SK-N-DZ (cell line): ENCODE measurements around the gene NPBWR2.

ENCODE experiments used
- DNase-seq: peaks from one replicate; pipeline ENCODE4 v3.0.0-alpha.2; 2015; ENCODE audit warnings: low spot score

NPBWR2 gene

GRCh38 chr20:64073476-64074183 is 33.7 kb downstream of the NPBWR2 start:
- no peak for DNase-seq

GRCh38 chr20:64072498-64073063 is 34.8 kb downstream of the NPBWR2 start:
- DNase-seq: no peak

GRCh38 chr20:64071341-64072332 is 35.7 kb downstream of the NPBWR2 start:
- no peak for DNase-seq

DNA sequence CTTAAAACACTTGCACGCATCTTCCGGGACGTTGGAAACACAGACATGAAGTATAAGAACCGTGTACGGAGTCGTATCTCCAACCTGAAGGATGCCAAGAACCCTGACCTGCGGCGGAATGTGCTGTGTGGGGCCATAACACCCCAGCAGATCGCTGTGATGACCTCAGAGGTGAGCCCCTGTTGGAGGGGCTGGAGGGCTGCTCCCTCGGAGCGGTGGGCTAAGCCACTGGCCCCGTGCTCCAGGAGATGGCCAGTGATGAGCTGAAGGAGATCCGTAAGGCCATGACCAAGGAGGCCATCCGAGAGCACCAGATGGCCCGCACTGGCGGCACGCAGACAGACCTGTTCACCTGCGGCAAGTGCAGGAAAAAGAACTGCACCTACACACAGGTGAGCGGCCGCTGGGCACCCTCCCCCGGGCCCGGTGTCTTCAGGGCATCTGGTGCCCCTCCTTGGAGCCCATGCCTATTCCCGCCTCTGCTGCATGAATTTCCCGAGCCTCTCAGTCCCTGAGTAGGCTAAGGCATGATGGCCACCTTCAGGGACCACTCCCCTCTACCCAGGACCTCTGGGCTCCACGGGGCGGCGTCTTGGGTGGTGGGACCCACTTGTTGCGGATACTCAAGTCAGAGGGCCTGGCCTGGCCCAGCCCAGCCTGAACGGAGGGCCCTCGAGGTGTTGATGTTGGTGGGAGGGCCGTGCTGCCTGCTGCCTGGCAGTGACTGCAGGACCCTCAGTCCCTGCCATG is 36.9 kb downstream of the NPBWR2 start:
- DNase-seq: no peak

DNA sequence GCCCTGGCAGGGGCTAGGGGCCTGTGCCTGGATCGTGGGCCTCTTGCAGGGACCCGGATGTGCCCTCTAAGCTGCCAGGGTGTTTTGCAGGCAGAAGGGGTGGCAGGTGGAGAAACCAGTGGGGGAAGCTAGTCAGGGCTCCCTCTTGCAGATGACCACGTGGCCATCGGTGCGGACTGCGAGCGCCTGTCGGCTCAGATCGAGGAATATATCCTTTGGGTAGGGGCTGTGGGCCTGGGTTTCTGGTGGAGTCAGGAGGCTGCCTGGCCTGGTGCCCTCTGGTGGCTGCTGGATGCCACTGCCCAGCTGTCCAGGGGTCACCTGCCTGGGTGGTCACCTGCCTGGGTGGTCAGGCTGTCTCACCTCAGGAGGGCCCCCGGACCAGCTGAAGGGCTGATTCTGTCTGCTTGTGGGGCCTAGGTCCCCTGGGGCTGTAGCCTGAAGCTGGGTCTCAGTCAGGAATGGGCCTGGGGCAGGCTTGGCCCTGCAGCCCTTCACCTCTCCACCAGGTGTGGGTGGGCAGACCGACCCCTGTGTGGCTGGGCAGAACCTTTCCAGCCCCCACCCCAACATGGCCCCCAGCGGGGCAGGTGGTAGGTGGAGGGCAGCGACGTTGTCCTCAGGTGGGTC is 37.6 kb downstream of the NPBWR2 start:
- DNase-seq: peak; percentile 77

- DNase-seq: no peak
Measured at GRCh38 chr20:64069209-64069613, 38.2 kb downstream of the NPBWR2 start.

- DNase-seq: no peak
Measured at GRCh38 chr20:64068386-64069208, 38.8 kb downstream of the NPBWR2 start.

- DNase-seq: no peak
Measured at GRCh38 chr20:64067733-64068307, 39.5 kb downstream of the NPBWR2 start.

GRCh38 chr20:64067005-64067632 is 40.2 kb downstream of the NPBWR2 start:
- no peak for DNase-seq

DNA sequence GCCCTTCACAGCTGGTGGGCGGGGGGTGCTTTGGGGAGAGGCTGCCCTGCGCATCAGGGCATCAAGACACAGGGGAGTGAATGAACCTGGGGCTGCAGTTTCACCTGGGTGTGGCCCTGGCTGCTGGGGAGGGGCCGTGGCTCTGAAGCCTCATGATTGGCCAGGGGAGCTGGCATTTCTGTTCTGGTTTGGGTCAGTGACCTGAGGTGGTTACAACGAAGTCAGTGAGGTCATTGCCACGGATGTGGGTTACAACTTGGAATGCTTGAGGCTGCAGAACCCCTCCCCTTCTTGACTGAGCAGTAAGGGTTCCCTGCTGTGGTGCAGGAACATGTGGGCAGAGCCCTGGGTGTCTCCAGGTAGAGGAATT is 41.4 kb downstream of the NPBWR2 start:
- no peak for DNase-seq

GRCh38 chr20:64065062-64065973 is 42.0 kb downstream of the NPBWR2 start:
- DNase-seq: no peak

DNA sequence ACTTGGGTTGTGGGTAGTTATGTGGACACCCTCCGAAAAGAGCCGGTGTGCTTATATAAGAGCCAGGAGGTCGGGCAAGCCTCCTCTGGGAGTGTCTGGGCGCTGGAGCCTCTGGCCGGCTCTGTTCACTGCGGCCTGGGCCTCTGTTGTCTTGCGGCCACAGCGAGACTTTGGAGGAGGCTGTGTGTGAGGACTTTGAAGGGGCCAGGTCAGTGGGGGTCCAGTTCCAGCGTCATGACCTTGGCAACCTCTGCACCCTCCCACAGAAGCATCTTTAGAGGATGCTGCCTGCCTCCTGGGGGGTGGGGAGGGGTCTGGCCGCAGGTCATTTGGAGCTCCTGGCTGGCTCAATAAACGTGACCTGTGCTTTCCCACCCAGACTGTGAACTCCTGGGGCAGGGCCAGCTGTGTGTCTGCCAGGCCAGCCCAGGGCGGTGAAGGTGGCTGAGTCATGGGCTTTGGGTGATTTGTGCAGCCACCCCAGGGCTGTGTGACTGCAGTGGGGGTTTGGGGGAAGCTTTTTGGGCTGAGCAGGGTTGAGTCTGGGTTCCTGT is 43.1 kb downstream of the NPBWR2 start:
- DNase-seq: no peak

GRCh38 chr20:64063389-64064144 is 43.8 kb downstream of the NPBWR2 start:
- no peak for DNase-seq

DNA sequence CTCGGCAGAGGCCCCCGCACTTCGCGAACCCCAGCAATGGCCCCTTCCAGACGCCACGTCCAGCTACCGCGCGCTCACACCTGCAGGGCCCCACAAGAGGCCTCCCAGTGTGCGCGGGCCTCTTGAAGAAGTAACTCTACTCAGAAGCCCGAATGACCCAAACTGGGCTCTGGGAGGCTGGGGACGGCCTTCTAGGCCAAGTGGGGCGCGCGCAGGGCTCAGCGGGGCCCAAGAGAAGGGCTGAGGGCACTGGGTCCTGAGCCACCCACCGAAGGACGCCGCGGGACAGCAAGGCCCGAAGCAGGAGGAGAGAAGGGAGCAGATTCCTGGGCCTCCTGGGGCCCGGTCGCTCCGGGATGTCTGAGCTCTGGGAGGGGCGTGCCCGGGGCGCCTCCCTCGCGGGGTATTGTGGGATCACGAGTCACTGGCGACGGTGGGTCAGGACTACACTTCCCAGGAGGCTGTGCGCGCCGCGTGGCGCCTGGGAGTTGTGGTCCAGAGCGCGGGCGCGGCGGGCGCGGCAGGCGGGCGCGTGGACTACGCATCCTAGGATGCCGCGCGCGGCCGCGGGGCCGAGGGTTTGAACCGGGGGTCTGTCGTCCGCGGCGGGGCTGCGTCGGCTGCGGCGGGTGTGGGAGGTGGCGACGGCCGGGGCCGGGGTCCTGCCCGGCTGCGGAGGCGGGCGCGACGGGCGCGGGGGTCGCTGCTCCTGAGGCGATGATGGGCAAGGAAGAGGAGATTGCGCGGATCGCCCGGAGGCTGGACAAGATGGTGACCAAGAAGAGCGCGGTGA is 44.6 kb downstream of the NPBWR2 start, which contains the start of gene TCEA2:
TCEA2 (plus strand) TSS at position 603 of the 793 bp plus-strand sequence; CDS start at position 718, 115 bp downstream.
- DNase-seq: peak; percentile 98

GRCh38 chr20:64062276-64062595 is 45.1 kb downstream of the NPBWR2 start:
- DNase-seq: no peak

- no peak for DNase-seq
Measured at GRCh38 chr20:64058536-64058935, 48.8 kb downstream of the NPBWR2 start.
